ENCODE results near the gene SETSIP.

- TF ChIP-seq POLR2A (IDR thresholded peaks at IDR 0.05; ENCODE audit: control extremely low read depth in 1 of 2, low read depth in 2 of 2, low read length in 2 of 2), result no peak
- TF ChIP-seq CTCF (IDR thresholded peaks at IDR 0.05; ENCODE audit: control extremely low read depth in 1 of 3, insufficient read depth in 1 of 3, low read depth in 1 of 3, low read length in 3 of 3), result no peak
These were observed 36.4 kb downstream of the SETSIP start for GRCh38 chr1:92038695-92039346.

Measured in H1 (cell line).